K562 (cell line): ENCODE measurements around the gene PANK2. TPM values are rescaled to one million over a fixed set of nuclear protein-coding genes. Genes with fewer than 3 reads are reported as not detected.

Experiments
- ATAC-seq: fragments of 200-7000 bp; cut with Tn5 transposase; 3 replicates; pipeline ENCODE4 v1.9.1; 2020; ENCODE audit warnings: moderate library complexity
- BruUV-seq: library from RNA; stranded (reverse); fragments of 400-500 nt; replicated peaks from 2 replicates; lab custom pipeline; 2021; lab: Mats Ljungman, UMichigan
- CTCF ChIA-PET: fragments of 300-600 bp; formaldehyde crosslinking; extraction: SDS; loops from one replicate; lab custom pipeline; 2021; ENCODE audit warnings: low intra/inter-chr PET ratio; lab: Yijun Ruan, JAX
- POLR2A ChIA-PET: fragments of 300-600, 350-650 bp; sonication (Branson Sonifier 250); formaldehyde crosslinking; extraction: SDS; loops from one replicate; lab custom pipeline; 2021; ENCODE audit warnings: antibody characterized with exemption, inconsistent platforms; lab: Yijun Ruan, JAX
- DNase-seq, 4 experiments: peaks; one replicate each; pipeline versions ENCODE4 v3.0.0 to v3.0.0-alpha.2; 2011 to 2018; ENCODE audit warnings: low spot score in 3 of 4, mixed read lengths in 3 of 4; ENCODE audit errors: extremely low read depth in 1 of 4
- FAIRE-seq: peaks from 2 replicates; lab custom pipeline; 2011; peaks lifted over from hg19 to GRCh38; lab: Jason Lieb, UNC
- H2AFZ ChIP-seq: 2 replicates; pipeline ENCODE4 v1.6.0; 2011; ENCODE audit warnings: low read depth, low read length, control low read depth, inconsistent platforms
- H3K27ac ChIP-seq: fragments of 200-600 bp; 3 replicates; pipeline ENCODE4 v1.8.0; 2011; ENCODE audit warnings: low read depth, mild to moderate bottlenecking, control low read depth, inconsistent platforms, low read length, moderate library complexity, mixed read lengths; ENCODE audit errors: extremely low read depth
- H3K27me3 ChIP-seq, 2 experiments: fragments of 300-600 bp in 1 of 2; 2 replicates in 1 of 2; 3 replicates in 1 of 2; pipeline versions ENCODE4 v1.6.0 to v1.8.0; 2011; ENCODE audit warnings: inconsistent platforms in 2 of 2, low read length in 2 of 2, mild to moderate bottlenecking in 1 of 2, mixed read lengths in 1 of 2, moderate library complexity in 1 of 2; ENCODE audit not compliant: control insufficient read depth in 2 of 2, insufficient read depth in 2 of 2
- H3K36me3 ChIP-seq: fragments of 300-600 bp; 3 replicates; pipeline ENCODE4 v1.8.0; 2011; ENCODE audit warnings: mild to moderate bottlenecking, low read length, inconsistent platforms; ENCODE audit not compliant: control insufficient read depth, insufficient read depth
- H3K4me1 ChIP-seq, 2 experiments: fragments of 200-600 bp in 1 of 2; replicated peaks in 1 of 2; 2 replicates in 1 of 2; 3 replicates in 1 of 2; pipeline versions ENCODE4 v1.5.1 to v1.8.0; 2011; ENCODE audit warnings: inconsistent platforms in 2 of 2, low read length in 2 of 2, mild to moderate bottlenecking in 1 of 2, mixed read lengths in 1 of 2, moderate library complexity in 1 of 2; ENCODE audit not compliant: control insufficient read depth in 2 of 2, insufficient read depth in 2 of 2
- H3K4me2 ChIP-seq: 2 replicates; pipeline ENCODE4 v1.6.1; 2011; ENCODE audit warnings: low read length, control low read depth, inconsistent platforms, mixed read lengths; ENCODE audit not compliant: insufficient read depth
- H3K4me3 ChIP-seq: fragments of 200-600 bp; sonication (generic), shearing (Covaris generic); 2 replicates; pipeline ENCODE4 v1.5.1; 2016; ENCODE audit warnings: control low read depth, inconsistent platforms
- H3K79me2 ChIP-seq: fragments of 200-600 bp; 3 replicates; pipeline ENCODE4 v1.8.0; 2011; ENCODE audit warnings: low read length, inconsistent platforms; ENCODE audit not compliant: control insufficient read depth, insufficient read depth
- H3K9ac ChIP-seq, 2 experiments: 2 replicates each; pipeline versions ENCODE4 v1.6.0 to v1.6.1; 2011; ENCODE audit warnings: low read depth in 2 of 2, low read length in 2 of 2, control low read depth in 1 of 2, inconsistent platforms in 1 of 2, mild to moderate bottlenecking in 1 of 2, mixed read lengths in 1 of 2; ENCODE audit not compliant: insufficient read depth in 1 of 2
- H3K9me1 ChIP-seq: one replicate; pipeline ENCODE4 v1.6.0; 2011; ENCODE audit warnings: inconsistent platforms, mild to moderate bottlenecking, low read length, moderate library complexity; ENCODE audit not compliant: control insufficient read depth, insufficient read depth
- H3K9me3 ChIP-seq: replicated peaks from 2 replicates; pipeline ENCODE4 v1.5.1; 2011; ENCODE audit warnings: low read depth, low read length, inconsistent platforms; ENCODE audit not compliant: control insufficient read depth, insufficient read depth
- H4K20me1 ChIP-seq: replicated peaks from 2 replicates; pipeline ENCODE4 v1.6.1; 2011; ENCODE audit warnings: low read length, inconsistent platforms, mixed read lengths; ENCODE audit not compliant: control insufficient read depth, insufficient read depth
- CTBP1 ChIP-seq: fragments of 450-650 bp; IDR thresholded peaks from 2 replicates; pipeline ENCODE4 v1.6.1; 2016; ENCODE audit warnings: borderline replicate concordance
- HDAC6 ChIP-seq: IDR thresholded peaks from 2 replicates; pipeline ENCODE4 v1.6.1; 2012; ENCODE audit warnings: low read depth, mild to moderate bottlenecking, control low read depth, inconsistent platforms, low read length, moderate library complexity
- MAFK ChIP-seq: IDR thresholded peaks from 2 replicates; pipeline ENCODE4 v1.6.1; 2011; ENCODE audit warnings: low read length, improper control_type of control experiment
- NR2C1 ChIP-seq, 2 experiments: fragments of 450-650 bp; IDR thresholded peaks; 2 replicates each; pipeline ENCODE4 v1.6.1; 2017; ENCODE audit warnings: mild to moderate bottlenecking in 2 of 2, antibody characterized with exemption in 1 of 2, inconsistent platforms in 1 of 2, missing compliant biosample characterization in 1 of 2, missing genetic modification characterization in 1 of 2
- PPARD ChIP-seq: fragments of 250-450 bp; sonication (Bioruptor Pico); IDR thresholded peaks from 2 replicates; pipeline ENCODE4 v1.8.0; 2022; ENCODE audit warnings: inconsistent platforms, mild to moderate bottlenecking, moderate library complexity
- RAD21 ChIP-seq, 2 experiments: fragments of 250-450 bp in 1 of 2; fragments of 450-650 bp in 1 of 2; sonication (Bioruptor Pico) in 1 of 2; formaldehyde crosslinking in 1 of 2; IDR thresholded peaks in 1 of 2; conservative IDR thresholded peaks in 1 of 2; 2 replicates each; pipeline versions ENCODE4 v1.4.0 to v1.8.0; 2020 to 2022; ENCODE audit warnings: mild to moderate bottlenecking in 2 of 2, moderate library complexity in 1 of 2
- RBBP5 ChIP-seq: fragments of 200-600 bp; sonication (generic); IDR thresholded peaks from 2 replicates; pipeline ENCODE4 v1.6.1; 2012; ENCODE audit warnings: borderline replicate concordance, mild to moderate bottlenecking, low read length, control low read depth, inconsistent platforms; ENCODE audit not compliant: insufficient read depth, poor library complexity, severe bottlenecking
- TARDBP ChIP-seq: fragments of 450-650 bp; IDR thresholded peaks from 2 replicates; pipeline ENCODE4 v1.6.1; 2016
- ZBTB9 ChIP-seq: fragments of 450-650 bp; formaldehyde crosslinking; IDR thresholded peaks from 2 replicates; pipeline ENCODE4 v1.4.0; 2020; ENCODE audit warnings: mild to moderate bottlenecking, moderate library complexity
- ZNF785 ChIP-seq: fragments of 250-450 bp; sonication (Bioruptor Pico); IDR thresholded peaks from 2 replicates; pipeline ENCODE4 v1.4.0; 2020; ENCODE audit warnings: mild to moderate bottlenecking
- WGBS: fragments of 100-300 bp; shearing (Covaris generic); methylation state at CpG from one replicate; pipeline ENCODE4 v1.1.6; 2016; ENCODE audit warnings: low coverage, mixed read lengths; ENCODE audit not compliant: insufficient coverage; ENCODE audit errors: missing lambda C conversion rate; 5-methylcytosine and 5-hydroxymethylcytosine counted together
- in situ Hi-C: fragments of 300-500 bp; cut with MboI; formaldehyde crosslinking; loops from 4 replicates; pipeline ENCODE4 v1.15.0; 2018; ENCODE audit warnings: inconsistent platforms, mixed read lengths
- intact Hi-C: fragments of 100-400 bp; cut with micrococcal nuclease; formaldehyde crosslinking; loops from 2 replicates; pipeline ENCODE4 v1.14.2; 2022
- polyA plus RNA-seq, 8 experiments: library from polyadenylated mRNA; depleted of rRNA in 4 of 8; stranded (reverse) in 5 of 8; unstranded in 3 of 8; fragments of >200 nt; fragmentation: Nextera tagmentation in 2 of 8; fragmentation: Illumina TruSeq in 1 of 8; extraction: Ambion mirVana in 2 of 8; extraction: Trizol in 1 of 8; gene quantifications; 2 replicates each; pipeline versions ENCODE4 v1.2.1 to v1.2.3, GENCODE V29; 2011 to 2014; ENCODE audit warnings: inconsistent platforms in 1 of 8, missing spikeins in 1 of 8
- total RNA-seq, 7 experiments: library from RNA; depleted of rRNA in 6 of 7; stranded (reverse); fragments of >200 nt in 6 of 7; fragmentation: Illumina TruSeq in 2 of 7; extraction: Trizol in 2 of 7; gene quantifications; 2 replicates each; pipeline versions ENCODE4 v1.2.1 to v1.2.3, GENCODE V29; 2011 to 2021; ENCODE audit warnings: low replicate concordance in 1 of 7

PANK2 gene
- total and polyA plus RNA-seq, 9 of the 15 experiments (the other 6 are each of a cell fraction or from before 2014, with no cell fraction given), result 14.9 to 43.5 (median 31.4) TPM

- DNase-seq (no peak), FAIRE-seq (no peak), ATAC-seq (no peak)
- WGBS, result 91% methylated on average over 3 of the region's 5 CpGs
- no peaks in the 10 kb centered on the region for H3K9me1 ChIP-seq
- H3K27ac ChIP-seq, result no peak overlapping the region
- H3K4me2 ChIP-seq, result no peak overlapping the region
- in situ Hi-C loops, result no loop called here
- H3K4me3 ChIP-seq, result no peak overlapping the region
- TF ChIP-seq ZNF785 (CRISPR knock-in tag) (no peak), PPARD (no peak), ZBTB9 (CRISPR knock-in tag) (no peak), TARDBP (no peak), HDAC6 (no peak), MAFK (no peak), RAD21 (CRISPR knock-in tag; conservative IDR thresholded peaks at IDR 0.05 in 1 of 2, IDR thresholded peaks at IDR 0.05 in 1 of 2) (no peak), NR2C1 (IDR thresholded peaks at IDR 0.05) (no peak), NR2C1 (tag; IDR thresholded peaks at IDR 0.05) (no peak), CTBP1 (no peak), RBBP5 (no peak)
- no peaks in the 10 kb centered on the region for H3K27me3 ChIP-seq
- peaks cover 9% of the 10 kb centered on the region; the same call in 1 of the 3 replicates for H3K36me3 ChIP-seq
- intact Hi-C loops, result no loop called here
- H3K79me2 ChIP-seq, result no peaks in the 10 kb centered on the region
- ChIA-PET CTCF (no interaction called here), POLR2A (interaction anchor here (1.3 kb wide), 1 partner anchor 14 kb away, joined by 3 read pairs; no protein-coding TSS in a partner anchor)
- H4K20me1 ChIP-seq, result no peaks in the 10 kb centered on the region
- H3K9ac ChIP-seq, result no peak overlapping the region
- H3K9me3 ChIP-seq, result no peaks in the 10 kb centered on the region
- BruUV-seq, result no TSS peak
- no peaks in the 10 kb centered on the region; a peak in 2 of 5 replicates for H3K4me1 ChIP-seq
- H2AFZ ChIP-seq, result no peak overlapping the region
These were observed 15.7 kb upstream of the PANK2 start for GRCh38 chr20:3873507-3873906.
